Stomach (tissue), 9 donors: Measurements from ENCODE around the gene AMIGO1. TPM values are rescaled to one million over a fixed set of nuclear protein-coding genes. Genes with fewer than 3 reads are reported as not detected.

Experiments
- DNase-seq, 2 donors: peaks; one replicate each; pipeline versions ENCODE4 v3.0.0 to v3.0.0-alpha.2; 2013 to 2019
- H3K27ac ChIP-seq, 5 donors: fragments of 200-600 bp in 4 of 5; sonication (generic) in 4 of 5; one replicate each; pipeline ENCODE4 v1.5.1; 2013 to 2019; ENCODE audit warnings: mild to moderate bottlenecking in 1 of 5, moderate library complexity in 1 of 5
- H3K27me3 ChIP-seq, 3 donors: fragments of 200-600 bp; sonication (generic); one replicate each; pipeline ENCODE4 v1.5.1; 2017 to 2019; ENCODE audit warnings: mixed run types in 1 of 3
- H3K36me3 ChIP-seq, 4 donors: fragments of 200-600 bp; sonication (generic); 1 replicate in 3 of 4; 2 replicates in 1 of 4; pipeline ENCODE4 v1.5.1; 2016 to 2019
- H3K4me1 ChIP-seq, 4 donors: fragments of 200-600 bp; sonication (generic); one replicate each; pipeline ENCODE4 v1.5.1; 2016 to 2019
- H3K4me3 ChIP-seq, 4 donors: fragments of 200-600 bp; sonication (generic) in 3 of 4; one replicate each; pipeline ENCODE4 v1.5.1; 2016 to 2019; ENCODE audit warnings: mild to moderate bottlenecking in 1 of 4
- H3K9me3 ChIP-seq, 4 donors: fragments of 200-600 bp; sonication (generic); one replicate each; pipeline ENCODE4 v1.5.1; 2016 to 2019
- EP300 ChIP-seq: sonication (generic); formaldehyde crosslinking; IDR thresholded peaks from one replicate; pipeline ENCODE4 v1.6.1; 2017; ENCODE audit warnings: antibody characterized with exemption
- POLR2A ChIP-seq, 4 donors: fragments of 450-650 bp; IDR thresholded peaks; one replicate each; pipeline ENCODE4 v1.6.1; 2016; ENCODE audit warnings: antibody characterized with exemption in 4 of 4, control low read depth in 2 of 4, mild to moderate bottlenecking in 1 of 4, moderate library complexity in 1 of 4
- POLR2AphosphoS5 ChIP-seq, 3 donors: sonication (generic); formaldehyde crosslinking; IDR thresholded peaks; one replicate each; pipeline ENCODE4 v1.6.1; 2016; ENCODE audit warnings: antibody characterized with exemption in 3 of 3
- WGBS, 5 donors: extraction: QIAGEN DNeasy Blood & Tissue Kit in 3 of 5; methylation state at CpG; one replicate each; pipeline versions ENCODE4 v1.1.5 to v1.1.7; 2013 to 2018; 5-methylcytosine and 5-hydroxymethylcytosine counted together
- intact Hi-C: fragments of 100-400 bp; cut with DNase I; formaldehyde crosslinking; loops from one replicate; pipeline ENCODE4 v1.15.1; 2023; ENCODE audit warnings: low total_unique reads
- polyA plus RNA-seq, 3 donors: library from polyadenylated mRNA; stranded (reverse); fragments of 200-250 nt; gene quantifications; one replicate each; pipeline ENCODE4 v1.2.3, GENCODE V29; 2013
- total RNA-seq, 5 donors: library from RNA; depleted of rRNA; stranded (reverse); fragments of >200 nt; gene quantifications; one replicate each; pipeline versions ENCODE4 v1.1.0 to v1.2.3, GENCODE V29; 2014 to 2016
- TF ChIP-seq, protein P1 (sequence below), 7 experiments: fragments of 450-650 bp in 4 of 7; fragments of 200-600 bp in 3 of 7; sonication (generic) in 3 of 7; IDR thresholded peaks; one replicate each; pipeline ENCODE4 v1.5.1; 2016 to 2019; ENCODE audit warnings: antibody characterized with exemption in 7 of 7, control low read depth in 2 of 7, mild to moderate bottlenecking in 1 of 7
- donor health status: healthy with polysubstance abuse.
- donor health status: Bipolar disorder and iron deficiency.
- donor health status: healthy.

AMIGO1 gene
- total and polyA plus RNA-seq, 8 donors = 1.3 to 25.7 (median 2.2) TPM

DNA sequence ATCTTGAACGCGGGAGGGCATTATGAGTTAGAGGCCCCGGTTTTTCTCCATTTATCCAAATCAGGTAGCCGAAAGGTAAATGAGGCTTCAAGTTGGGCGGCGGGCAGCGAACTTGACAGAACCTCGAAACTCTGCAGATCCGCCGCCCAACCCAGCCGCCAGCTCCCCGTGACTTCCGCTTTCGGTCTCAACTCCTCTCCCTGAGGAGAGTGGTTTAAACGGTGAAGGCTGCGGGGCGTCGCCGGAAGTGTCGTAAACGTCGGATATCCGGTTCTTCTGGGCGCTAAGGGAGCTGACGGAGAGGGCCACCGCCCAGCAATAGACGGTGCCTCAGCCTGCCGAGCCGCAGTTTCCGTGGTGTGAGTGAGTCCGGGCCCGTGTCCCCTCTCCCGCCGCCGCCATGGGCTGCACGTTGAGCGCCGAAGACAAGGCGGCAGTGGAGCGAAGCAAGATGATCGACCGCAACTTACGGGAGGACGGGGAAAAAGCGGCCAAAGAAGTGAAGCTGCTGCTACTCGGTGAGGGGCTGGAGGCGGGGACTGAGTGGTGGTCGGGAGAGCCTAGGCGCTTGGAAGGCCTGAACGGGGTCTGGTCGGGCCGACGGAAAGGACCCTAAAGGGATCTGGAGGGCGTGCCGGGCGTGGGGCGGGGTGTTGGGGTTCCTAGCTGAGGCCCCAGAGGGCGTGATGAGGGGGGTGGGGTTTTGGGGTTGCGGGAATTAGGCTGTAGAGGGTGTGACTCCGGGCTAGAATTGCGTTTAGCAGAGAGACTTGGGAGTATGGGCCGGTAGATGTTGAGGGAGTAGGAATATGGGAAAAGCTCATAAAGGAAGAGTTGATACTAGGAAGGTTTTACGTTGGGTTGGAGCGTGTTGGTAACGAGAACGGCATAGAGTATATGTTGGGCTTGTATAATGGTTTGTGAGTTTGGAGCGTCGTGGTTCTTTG is 39.1 kb upstream of the AMIGO1 start, which contains the start of gene GNAI3:
Gene GNAI3, plus strand, starts transcription at position 295 of the 947 bp plus-strand sequence. Its CDS starts 106 bp downstream, at position 401.
- Histone ChIP-seq H3K4me1 (peaks cover 18 to 62% (median 41%) of the 10 kb centered on the region in 4 donors), H3K9me3 (no peaks in the 10 kb centered on the region), H3K27ac (peak within 1 kb of the TSS; percentile 92 to 98 (median 98)), H3K36me3 (no peaks in the 10 kb centered on the region), H3K27me3 (no peaks in the 10 kb centered on the region), H3K4me3 (peak within 1 kb of the TSS; percentile 59 to 94 (median 86))
- intact Hi-C loops = loop anchor here (10.0 kb wide), 1 partner anchor 226 kb away; no protein-coding TSS in a partner anchor
- TF ChIP-seq, protein P1, sequence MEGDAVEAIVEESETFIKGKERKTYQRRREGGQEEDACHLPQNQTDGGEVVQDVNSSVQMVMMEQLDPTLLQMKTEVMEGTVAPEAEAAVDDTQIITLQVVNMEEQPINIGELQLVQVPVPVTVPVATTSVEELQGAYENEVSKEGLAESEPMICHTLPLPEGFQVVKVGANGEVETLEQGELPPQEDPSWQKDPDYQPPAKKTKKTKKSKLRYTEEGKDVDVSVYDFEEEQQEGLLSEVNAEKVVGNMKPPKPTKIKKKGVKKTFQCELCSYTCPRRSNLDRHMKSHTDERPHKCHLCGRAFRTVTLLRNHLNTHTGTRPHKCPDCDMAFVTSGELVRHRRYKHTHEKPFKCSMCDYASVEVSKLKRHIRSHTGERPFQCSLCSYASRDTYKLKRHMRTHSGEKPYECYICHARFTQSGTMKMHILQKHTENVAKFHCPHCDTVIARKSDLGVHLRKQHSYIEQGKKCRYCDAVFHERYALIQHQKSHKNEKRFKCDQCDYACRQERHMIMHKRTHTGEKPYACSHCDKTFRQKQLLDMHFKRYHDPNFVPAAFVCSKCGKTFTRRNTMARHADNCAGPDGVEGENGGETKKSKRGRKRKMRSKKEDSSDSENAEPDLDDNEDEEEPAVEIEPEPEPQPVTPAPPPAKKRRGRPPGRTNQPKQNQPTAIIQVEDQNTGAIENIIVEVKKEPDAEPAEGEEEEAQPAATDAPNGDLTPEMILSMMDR (IDR thresholded peaks at IDR 0.05) = no peak
- TF ChIP-seq POLR2AphosphoS5 (IDR thresholded peaks at IDR 0.05) = peak; percentile 98 to 100 (median 99)
- peak in 2 of 4 donors; percentile 97 to 98 for TF ChIP-seq POLR2A (IDR thresholded peaks at IDR 0.05)
- 0% methylated on average over 58 to 68 of the region's 68 CpGs for WGBS, 5 donors
- peak; percentile 98 to 99 for DNase-seq

DNA sequence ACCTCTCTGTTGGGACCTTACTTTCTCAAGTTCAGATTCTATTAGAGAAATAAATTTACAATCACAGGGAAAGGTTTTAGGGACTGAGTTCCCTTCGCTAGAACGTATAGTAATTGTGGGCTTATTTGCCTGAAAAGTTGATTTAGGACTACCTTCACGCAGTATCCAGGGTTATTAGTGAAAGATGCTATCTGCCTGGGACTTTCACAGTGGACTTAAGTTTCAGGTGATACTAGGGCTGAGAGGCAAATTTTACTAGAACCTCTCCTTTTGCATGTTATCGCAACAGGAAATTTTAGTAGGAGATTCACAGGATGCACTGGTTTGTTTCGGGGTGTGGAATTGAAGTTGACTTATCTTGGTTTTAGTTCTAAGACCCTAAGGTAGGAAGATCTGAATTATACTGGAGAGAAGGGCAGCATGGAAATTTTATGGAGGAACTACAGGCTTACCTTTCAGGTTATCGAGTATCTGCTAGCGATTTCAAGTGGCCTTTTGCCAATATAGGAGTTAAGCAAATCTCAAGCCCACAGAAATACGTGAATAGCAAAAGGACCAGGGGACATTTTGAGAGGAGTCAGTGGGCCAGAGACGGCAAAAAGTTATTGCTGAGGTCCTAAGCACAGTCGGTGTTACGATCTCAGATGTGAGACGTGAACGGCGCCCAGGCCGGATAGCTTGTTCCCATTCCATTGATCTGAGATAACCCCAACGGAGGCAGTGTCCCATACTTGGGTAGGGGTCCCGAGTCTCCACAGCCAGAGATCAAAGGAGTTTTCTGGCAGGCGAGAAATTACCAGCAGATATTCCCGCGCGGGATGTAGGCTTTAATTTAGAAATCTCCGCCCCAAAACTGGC is 38.2 kb upstream of the AMIGO1 start:
- Histone ChIP-seq H3K27me3 (no peaks in the 10 kb centered on the region), H3K27ac (peak overlapping the region; percentile 92 to 98 (median 98)), H3K36me3 (no peaks in the 10 kb centered on the region), H3K4me3 (peak overlapping the region; percentile 59 to 94 (median 86)), H3K9me3 (no peaks in the 10 kb centered on the region), H3K4me1 (peaks cover 18 to 53% (median 37%) of the 10 kb centered on the region in 4 donors)
- 5 to 9% (median 7%) methylated on average over 21 to 22 of the region's 22 CpGs for WGBS, 5 donors
- DNase-seq = peak; percentile 37 to 70
- TF ChIP-seq POLR2A (IDR thresholded peaks at IDR 0.05) (no peak), EP300 (no peak), POLR2AphosphoS5 (IDR thresholded peaks at IDR 0.05) (no peak)
- TF ChIP-seq, protein P1 (IDR thresholded peaks at IDR 0.05) = no peak
- intact Hi-C loops = loop anchor here (10.0 kb wide), 1 partner anchor 227 kb away; no protein-coding TSS in a partner anchor

DNA sequence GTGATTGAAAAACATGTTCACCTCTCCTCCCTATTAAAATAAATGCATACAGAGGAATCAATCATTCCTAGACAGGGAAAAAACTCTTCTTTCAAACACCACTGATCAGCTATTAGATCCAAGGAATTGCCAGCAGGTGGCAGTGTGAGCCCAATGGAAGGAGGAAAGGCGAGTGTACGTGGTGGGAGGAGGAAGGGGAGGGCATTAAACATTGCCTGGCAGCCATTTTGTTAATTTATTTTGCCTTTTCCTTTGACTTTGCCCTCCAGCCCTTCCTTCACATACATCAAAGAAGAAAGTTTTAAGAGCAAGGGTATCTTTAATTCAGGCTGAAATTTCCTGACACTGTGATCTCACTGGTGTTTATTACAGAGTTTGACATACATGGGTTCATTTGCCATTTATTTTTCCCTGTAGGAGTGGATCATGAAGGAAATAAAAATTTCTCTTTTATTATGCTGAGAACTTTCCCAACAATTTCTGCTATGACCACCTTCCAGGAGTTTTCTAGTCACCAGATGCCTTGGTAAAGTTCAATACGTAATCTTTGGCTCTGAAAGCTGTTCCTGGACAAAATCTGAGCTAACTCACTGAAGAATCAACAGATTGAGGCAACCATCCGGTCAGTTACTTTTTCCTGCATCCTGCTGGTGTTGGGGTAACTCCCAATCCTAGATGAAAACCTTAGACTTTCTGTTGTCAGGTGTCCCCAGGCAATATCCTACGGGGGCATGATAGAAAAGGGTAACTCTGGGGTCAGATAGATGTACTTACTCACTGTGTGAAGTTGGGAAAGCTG is 37.0 kb upstream of the AMIGO1 start:
- H3K4me1 ChIP-seq = peaks cover 18 to 42% (median 32%) of the 10 kb centered on the region in 4 donors
- H3K4me3 ChIP-seq = peak overlapping the region; percentile 59 to 94 (median 86)
- H3K27ac ChIP-seq = peak overlapping the region; percentile 76 to 98 (median 96)
- 17 to 23% (median 19%) methylated on average over 5 of the region's 5 CpGs for WGBS, 5 donors
- no peaks in the 10 kb centered on the region for H3K36me3 ChIP-seq
- intact Hi-C loops = loop anchor here (10.0 kb wide), 1 partner anchor 228 kb away; no protein-coding TSS in a partner anchor
- TF ChIP-seq, protein P1 (IDR thresholded peaks at IDR 0.05) = peak in 5 of 7 experiments; percentile 65 to 96 (median 80)
- TF ChIP-seq POLR2A (IDR thresholded peaks at IDR 0.05) (no peak), POLR2AphosphoS5 (IDR thresholded peaks at IDR 0.05) (peak in 2 of 3 donors; percentile 50 to 87)
- no peaks in the 10 kb centered on the region for H3K27me3 ChIP-seq
- peak; percentile 93 to 97 for DNase-seq
- H3K9me3 ChIP-seq = no peaks in the 10 kb centered on the region
